Activated CD4-positive, alpha-beta T cell treated with anti-CD3 and anti-CD28 coated beads, Interleukin-2, Interleukin-6, amounts not matched to agents 100 ng/mL and 50 ng/mL, durations not matched to agents 16 hours and 8 hours (primary cell): ENCODE results near the gene SEMG1.

Experiments
- DNase-seq: peaks from one replicate; pipeline ENCODE4 v3.0.0-alpha.2; 2020

Gene SEMG1, protein sequence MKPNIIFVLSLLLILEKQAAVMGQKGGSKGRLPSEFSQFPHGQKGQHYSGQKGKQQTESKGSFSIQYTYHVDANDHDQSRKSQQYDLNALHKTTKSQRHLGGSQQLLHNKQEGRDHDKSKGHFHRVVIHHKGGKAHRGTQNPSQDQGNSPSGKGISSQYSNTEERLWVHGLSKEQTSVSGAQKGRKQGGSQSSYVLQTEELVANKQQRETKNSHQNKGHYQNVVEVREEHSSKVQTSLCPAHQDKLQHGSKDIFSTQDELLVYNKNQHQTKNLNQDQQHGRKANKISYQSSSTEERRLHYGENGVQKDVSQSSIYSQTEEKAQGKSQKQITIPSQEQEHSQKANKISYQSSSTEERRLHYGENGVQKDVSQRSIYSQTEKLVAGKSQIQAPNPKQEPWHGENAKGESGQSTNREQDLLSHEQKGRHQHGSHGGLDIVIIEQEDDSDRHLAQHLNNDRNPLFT

DNA sequence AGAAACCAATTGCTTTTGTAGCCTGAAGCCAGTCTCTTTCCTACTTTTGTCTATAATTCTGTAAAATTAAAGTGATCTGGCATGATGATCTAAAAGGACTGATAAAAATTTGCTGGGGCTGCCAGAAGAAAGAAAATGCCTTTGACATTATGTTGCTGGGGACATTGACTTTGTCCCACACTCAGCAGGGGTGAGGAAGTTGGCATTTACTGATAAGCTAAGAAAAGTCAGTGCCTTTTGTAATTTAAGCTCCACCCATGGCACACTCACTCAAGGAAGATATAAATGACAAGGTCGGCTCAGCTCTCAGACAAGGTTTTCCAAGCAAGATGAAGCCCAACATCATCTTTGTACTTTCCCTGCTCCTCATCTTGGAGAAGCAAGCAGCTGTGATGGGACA is at the start of gene SEMG1:
TSS of gene SEMG1 (plus strand) at position 309 of the 400 bp plus-strand sequence. CDS start at position 330, 21 bp downstream.
- DNase-seq, result no peak

DNA sequence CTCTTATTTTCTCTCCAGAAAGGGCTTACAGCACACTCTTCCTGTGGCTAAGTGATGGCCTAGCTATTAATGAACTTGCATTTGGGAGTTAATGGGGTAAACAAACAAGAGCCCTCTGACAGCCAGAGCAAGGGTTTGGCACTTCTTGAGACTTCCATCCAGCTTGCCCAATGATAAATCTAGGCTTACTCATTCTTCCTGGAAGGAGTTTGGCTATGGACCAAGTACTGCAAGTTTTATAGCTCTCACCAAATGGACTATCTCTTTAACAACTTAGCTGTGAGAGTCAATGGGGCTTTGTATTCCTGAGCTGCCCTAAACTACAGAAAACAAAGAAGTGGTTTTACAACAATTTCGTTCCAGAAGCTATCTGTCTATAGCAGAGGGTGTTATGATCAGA is 48.9 kb upstream of the SEMG1 start:
- DNase-seq, result no peak

DNA sequence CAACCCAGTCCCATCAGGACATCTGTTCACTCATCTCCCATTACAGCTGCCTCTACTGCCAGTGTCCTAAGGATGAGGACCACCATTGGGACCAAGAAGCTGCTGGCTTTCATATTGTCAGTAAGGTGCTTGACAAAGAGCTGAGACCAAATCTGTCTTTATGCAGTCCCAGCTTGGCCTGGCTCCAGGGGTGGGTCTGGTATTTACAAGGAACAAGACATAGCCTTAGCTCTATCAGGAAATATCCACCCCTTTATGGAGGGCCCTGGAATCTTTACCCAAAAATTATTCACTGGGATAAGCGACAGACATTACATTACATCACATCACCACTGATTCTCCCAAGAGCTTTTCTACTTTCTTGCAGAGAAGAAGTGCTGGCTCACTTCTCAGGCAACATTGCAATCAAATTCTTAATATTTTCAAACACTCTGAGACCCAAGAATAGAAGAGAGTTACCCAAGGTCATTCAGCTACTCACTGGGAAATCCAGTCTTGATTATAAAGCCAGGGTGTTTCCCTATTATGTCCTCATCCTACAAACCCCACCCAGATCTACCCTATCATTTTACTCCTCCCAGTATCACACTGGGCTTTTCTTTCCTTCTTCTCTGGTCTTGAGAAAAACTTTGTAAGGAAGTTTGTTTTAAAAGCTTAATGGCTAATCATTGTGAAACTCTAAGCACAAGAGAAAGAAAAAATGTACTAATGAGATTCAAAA is 43.6 kb upstream of the SEMG1 start:
- no peak for DNase-seq

DNA sequence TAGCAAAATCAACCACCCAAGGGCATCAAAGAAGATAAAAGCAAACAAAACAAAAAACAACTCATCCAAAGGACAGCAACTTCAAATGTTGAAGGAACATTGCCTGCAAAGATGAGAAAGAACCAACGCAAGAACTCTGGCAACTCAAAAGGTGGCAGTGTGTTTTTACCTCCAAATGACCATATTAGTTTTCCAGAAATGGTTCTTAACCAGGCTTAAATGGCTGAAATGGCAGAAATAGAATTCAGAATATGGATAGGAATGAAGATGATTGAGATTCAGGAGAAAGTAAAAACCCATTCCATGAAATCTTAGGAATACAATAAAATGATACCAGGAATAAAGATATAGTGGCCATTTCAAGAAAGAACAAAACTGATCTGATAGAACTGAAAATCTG is 41.9 kb upstream of the SEMG1 start:
- no peak for DNase-seq

DNA sequence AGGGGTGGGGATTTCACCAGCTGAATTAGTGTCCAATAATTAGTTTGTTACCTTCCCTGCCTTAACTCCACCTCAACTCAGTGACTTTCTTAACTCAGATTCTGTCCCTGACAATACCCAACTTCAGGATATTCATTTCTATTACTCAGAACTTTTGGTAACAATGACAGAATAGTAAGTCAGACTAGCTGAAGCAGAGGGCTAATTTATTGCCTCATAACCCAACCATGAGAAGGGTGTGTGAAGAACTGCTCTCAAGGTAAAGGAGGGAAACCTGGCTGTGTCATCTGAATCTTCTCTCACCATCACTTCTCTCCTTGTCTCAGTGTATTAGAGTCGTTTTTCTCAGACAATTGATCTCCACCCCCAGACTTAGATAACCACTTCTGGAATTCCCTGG is 33.3 kb upstream of the SEMG1 start:
- no peak for DNase-seq

DNA sequence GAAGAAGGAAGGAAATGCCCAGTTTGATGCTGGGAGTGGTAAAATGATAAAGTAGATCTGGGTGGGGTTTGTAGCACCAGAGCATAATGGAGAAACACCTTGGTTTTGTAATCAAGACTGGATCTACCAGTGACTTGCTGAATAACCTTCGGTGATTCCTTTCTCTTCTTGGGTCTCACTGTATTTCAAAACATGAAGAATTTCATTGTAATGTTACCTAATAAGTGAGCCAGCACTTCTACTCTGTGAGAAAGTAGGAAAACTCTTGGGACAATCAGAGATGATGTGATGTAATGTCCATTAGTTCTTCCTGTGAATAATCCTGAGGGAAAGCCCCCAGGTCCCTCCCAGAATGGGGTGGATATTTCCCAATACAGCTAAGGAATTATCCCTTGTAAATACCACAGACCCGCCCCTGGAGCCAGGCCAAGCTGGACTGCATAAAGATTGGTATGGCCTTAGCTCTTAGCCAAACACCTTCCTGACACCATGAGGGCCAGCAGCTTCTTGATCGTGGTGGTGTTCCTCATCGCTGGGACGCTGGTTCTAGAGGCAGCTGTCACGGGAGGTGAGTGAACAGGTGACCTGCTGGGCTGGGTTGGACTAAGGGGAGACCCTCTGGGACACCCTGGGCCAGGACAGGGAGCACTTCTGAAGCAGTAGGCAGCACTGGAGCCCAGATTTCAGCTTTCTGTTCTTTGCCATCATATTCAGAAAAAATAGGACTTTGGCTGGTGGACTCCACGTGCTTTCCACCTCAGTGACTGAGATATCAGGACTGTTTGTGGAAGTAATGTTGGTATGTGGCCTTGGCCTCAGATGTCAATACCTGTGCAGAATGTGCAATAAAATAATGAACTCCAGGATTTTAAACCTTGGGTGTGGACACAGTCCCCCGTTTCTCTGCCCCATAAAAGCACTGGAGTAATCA is 32.1 kb upstream of the SEMG1 start, which contains the start of gene PI3:
TSS of gene PI3 (plus strand) at position 469 of the 931 bp plus-strand sequence. CDS start at position 490, 21 bp downstream.
- DNase-seq, result no peak

DNA sequence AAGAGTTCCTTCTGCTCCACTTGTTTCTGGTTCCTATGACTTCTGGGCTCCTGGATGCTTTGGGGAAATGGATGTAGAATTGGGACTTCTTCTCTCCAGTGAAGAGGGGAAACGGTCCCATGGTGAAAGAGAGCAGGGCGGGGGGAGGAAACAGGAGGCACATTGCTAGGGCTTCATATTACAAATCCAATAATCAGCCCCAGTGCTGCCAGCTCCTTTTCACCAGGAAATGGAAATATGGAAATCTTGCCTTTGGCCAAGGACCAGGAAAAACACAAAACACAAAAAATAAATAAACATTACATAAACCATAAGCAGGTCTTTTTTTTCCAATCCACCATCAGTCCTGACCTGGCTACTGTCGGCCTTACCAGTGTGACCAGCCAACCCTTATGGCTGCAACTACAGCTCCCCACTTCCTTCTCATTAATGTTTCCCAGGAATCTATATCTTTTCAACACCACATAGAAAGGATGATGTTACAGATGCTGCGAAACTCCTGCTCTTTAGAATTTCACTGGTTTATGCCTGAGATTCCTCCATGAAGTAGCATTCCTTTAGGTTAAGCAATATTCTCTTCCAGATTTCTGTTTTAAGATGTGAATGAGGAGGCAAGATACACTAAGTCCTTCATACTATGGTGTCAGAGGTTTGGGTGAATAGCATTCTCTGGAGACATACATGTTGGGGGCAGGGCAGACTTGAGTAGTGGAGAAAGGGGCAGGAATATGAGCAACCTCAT is 30.1 kb upstream of the SEMG1 start:
- no peak for DNase-seq

DNA sequence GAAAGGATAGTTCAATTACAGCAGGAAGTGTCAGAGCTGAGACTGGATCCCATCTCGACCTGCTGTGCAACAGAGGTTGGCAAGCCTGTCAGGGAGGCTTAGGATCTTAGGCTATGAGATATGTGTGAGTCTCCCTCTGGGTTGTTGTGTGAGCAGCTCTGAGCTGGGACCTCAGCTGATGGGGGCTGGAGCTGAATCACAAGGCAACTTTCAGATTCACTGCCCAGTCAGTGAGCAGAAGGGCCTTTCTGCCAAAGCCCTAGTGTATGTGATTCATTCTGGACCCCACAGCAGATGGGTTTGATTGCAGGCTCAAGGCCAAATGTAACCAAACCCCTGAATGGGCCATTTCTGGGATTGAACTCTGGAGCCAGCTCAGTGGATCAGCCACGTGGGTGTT is 27.7 kb upstream of the SEMG1 start:
- DNase-seq, result no peak

DNA sequence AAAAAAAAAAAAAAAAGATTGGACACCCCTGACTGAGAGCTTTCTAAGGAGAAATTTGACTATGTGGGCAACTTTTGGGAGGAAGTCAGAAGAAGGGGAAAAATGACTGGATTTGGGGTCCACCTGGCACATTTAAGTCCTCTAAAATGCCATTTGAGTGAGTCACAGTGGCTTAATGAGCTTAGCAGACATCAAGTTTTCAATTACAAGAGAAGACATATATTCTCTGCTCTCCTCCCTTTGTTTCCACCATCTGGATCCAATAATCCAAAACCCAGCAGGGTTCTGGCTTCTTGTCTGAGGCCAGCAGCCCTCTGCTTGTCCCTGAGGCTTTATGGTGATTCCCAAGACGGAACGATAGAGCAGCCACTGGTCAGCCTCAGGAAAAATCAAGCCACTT is 25.2 kb upstream of the SEMG1 start:
- no peak for DNase-seq

DNA sequence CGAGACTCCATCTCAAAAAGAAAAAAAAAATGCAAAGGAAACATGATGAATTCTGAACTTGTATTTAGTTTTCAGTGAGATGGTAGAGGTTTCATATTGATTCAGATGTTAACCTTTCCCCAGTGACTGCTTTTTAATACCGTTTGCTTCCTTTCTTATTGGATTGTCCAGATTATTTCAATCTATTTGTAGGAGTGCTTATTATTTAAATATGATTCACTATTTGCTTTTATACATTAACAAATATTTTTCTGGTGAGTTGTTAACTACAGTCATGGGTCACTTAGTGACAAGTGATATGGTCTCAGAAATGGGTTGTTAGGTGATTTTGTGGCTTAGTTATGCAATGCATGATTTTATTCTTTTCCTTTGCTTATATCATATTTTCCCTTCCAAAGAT is 23.7 kb upstream of the SEMG1 start:
- DNase-seq, result no peak

DNA sequence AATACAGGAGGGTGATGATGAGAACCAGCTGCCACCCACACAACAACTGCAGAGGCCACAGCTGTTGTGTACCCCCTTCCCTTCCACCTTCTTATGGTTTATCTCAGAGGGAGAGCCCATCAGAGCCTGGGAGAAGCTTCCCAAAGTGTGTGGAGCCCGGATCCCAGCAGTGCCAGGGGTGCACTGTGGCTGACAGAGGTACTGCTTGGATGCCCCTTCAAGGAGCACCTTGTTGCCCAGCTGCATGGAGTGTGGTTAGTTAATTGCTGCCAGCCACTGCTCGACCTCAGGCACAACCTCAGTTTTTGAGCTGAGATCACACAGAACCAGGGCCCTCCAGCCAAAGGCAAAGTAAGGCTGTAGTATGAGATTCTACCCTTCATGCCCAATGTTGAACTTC is 19.1 kb upstream of the SEMG1 start:
- no peak for DNase-seq

DNA sequence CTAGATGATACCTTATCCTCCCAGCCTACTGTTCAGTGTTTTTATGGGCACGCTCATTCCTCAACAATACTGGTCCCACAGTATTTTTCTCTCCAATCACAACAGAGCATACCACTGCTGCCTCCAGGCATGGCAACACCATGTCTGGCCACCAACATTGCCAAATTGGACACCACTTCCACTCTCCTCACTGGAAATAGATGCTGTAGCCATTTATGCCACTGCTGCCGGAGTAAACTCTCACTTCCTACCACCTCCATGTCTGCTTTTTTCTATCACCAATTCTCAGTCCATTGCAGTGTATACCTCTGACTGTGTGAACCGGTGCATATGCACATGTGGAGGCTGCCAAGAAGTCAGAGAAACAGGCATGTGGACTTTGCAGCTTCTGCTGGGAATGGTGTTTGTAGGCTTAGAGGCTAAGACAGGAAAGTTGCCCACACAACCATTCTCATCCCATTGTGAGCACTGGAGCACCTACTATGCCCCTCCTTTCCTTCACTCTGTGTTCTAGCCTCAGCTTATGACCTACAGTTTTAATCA is 17.7 kb upstream of the SEMG1 start:
- DNase-seq, result no peak

DNA sequence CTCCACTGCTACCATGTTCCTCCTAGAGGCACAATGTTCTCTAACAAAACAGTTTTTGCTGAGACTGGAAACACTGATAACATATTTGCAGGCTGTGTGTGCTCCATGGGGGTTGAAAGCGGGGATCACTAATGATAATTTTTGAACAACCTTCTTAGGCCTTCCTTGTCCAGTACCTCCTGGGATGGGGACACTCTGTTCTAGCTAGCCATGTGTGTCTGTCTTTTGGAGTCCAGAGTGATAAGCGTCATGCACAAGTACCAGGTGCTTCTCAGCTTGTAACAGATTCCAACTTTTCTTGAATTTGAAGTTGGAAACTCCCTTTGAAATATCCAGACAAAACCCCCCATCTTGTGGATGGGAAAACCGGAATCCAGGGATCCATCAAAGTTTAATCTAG is 17.0 kb upstream of the SEMG1 start:
- DNase-seq, result no peak

DNA sequence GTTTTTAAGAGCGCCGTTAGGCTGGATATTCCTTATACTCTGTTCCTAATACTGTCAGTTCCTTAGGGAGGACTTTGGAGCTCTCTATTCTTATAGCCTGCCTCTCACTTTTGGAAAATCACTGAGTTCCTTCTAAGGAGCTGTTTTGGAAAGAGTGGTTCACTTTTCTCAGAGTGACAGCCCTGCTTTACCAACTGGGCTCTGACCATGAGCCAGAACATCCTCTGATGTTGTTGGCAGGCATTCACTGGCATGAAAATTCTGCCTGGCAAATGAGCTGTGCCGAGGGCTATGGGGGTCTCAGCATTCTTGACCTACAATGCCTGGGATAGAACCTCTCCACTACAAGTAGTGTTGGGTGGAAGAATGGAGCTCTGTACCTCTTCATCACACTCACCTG is 14.9 kb upstream of the SEMG1 start:
- DNase-seq, result no peak

DNA sequence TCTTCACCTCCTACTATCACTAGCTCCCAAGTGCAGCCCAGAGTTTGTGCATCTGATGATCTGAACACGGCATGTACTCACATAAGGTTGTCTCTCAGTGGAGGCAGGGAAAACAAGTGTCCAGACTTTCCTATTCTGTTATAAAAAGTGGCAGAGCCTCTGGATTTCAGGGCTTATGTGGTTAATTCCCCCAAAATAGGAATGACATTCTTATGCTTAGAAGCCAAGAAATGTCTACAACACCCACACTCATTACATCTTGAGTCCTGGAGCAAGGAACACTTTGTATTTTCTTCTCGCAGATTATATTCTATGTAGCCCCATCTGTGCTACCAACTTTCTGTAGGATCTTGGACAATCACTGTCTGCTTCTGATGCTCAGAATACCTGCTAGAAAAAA is 13.5 kb upstream of the SEMG1 start:
- DNase-seq, result no peak

DNA sequence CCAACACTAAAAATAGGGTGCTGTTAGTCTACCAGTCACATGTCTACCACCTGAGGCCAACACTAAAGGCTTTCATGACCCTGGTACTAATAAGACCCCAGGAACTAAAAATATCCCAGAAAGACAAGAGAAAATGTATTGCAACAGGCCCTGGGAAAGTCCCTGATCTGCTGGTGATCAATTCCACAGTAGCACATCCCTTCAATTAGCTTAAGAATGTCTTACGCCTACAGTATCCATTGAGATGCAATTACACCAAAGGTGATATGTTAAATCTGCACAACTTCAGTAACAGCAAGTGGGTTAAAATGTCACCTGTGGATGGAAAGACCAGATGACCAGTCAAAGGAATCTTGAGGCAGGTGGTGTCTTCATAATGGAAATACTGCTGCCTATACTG is 3.1 kb downstream of the SEMG1 start:
- DNase-seq, result no peak

DNA sequence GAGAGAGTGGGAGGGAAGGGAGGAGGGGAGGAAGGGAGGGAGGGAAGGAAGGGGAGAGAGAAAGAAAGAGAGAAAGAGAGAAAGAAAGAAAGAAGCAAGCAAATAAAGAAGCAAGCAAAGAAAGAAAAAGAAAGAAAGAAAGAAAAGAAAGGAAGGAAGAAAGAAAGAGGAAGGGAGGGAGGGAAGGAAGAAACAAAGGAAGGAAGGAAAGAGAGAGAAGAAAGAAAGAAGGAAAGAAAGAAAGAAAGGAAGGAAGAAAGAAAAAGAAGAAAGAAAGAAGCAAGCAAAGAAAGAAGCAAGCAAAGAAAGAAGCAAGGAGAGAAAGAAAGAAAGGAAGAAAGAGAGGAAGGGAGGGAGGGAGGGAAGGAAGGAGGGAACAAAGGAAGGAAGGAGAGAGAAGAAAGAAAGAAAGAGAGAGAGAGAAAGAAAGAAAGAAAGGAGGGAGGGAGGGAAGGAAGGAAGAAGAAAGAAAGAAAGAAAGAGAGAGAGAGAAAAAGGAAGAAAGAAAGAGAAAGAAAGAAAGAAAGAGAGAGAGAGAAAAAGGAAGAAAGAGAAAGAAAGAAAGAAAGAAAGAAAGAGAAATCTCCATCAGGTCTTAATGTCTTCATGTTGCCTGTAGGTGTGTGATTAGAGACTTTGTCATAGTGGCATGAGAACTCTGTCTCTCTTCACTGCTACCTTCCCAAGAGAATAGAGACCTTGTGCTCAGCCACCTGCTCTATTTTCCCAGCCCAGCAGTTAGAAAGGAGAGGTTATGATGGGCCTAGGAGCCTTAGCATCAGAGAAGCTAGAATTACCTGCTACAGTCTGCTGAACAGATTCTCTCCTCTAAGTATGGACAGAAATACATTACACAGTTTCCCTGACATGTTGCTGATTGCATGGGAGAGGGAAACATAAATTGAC is 5.0 kb downstream of the SEMG1 start:
- DNase-seq, result no peak

DNA sequence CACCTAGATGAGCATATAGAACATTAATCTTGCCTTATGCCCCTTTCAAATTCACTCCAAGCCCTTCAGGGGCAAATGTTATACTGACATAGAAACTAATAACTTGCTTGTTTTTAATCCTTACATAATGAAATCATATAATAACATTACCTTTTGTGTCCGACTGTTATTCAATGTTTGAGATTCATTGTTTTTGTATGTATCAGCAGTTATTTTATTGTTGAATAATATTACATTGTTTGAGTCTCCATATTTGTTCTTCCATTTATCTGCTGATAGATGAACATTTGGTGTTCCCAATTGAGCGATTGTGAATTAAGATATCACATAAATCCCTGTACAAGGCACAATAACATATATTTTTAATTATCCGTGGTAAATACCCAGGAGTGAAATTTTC is 6.0 kb downstream of the SEMG1 start:
- no peak for DNase-seq

DNA sequence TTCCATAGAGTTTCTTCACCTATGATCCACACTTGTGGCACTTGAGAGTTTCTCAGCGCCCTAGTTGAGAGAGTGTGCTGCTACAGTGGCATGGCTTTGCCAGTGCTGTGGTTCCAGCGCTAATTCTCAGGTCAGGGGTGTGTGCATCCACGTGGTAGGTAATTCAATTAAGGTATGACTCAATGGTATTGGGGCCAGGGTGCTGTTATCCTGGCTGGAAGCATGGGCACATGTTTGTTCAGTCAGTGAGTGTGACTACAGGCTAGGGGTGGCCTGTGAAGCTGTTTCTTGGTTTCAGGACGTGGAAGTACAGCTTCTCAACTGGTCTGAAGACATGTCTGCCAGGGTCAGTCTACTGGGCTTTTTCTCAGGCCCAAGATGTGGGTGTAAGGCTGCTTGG is 11.3 kb downstream of the SEMG1 start:
- no peak for DNase-seq

DNA sequence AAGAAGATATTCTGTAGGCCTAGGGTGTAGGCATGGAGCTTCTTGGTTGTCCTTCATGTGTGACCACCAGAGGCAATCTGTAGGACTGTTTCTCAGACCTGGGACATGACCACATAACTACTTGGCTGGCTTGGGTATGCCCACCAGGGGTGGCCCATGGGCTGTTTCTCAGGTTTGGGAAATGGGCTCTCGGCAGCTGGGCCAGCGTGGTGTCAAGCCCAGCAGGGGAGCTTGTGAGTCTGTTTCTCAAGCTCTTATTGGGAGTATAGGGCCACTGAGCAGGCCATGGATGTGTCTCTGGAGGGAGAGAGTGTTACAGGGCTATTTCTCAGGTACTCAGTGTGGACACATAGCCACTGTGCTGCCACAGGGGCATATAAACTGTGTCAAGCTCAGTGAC is 11.8 kb downstream of the SEMG1 start:
- no peak for DNase-seq

DNA sequence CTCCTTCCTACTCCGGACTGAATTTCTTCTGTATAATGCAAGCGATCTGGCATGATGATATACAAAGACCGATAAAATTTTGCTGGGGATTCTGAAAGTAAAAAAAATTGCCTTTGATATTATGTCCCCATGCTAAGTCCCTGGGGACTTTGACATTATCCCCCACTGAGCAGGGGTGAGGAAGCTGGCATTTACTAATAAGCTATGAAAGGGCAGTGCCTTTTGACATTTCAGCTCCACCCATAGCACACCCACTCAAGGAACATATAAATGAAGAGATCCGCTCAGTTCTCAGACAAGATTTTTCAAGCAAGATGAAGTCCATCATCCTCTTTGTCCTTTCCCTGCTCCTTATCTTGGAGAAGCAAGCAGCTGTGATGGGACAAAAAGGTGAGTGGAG is 14.2 kb downstream of the SEMG1 start, which contains the start of gene SEMG2:
TSS of gene SEMG2 (plus strand) at position 298 of the 400 bp plus-strand sequence. CDS start at position 315, 17 bp downstream.
- DNase-seq, result no peak
